ENCODE results near the gene GID8. TPM values are rescaled to one million over a fixed set of nuclear protein-coding genes. Genes with fewer than 3 reads are reported as not detected.

Gene GID8
- polyA plus RNA-seq, 1 donor from 2014 or later, result 54.8 TPM

GRCh38 chr20:62952968-62953838 lies 15.3 kb downstream of the GID8 start:
- Histone ChIP-seq H3K36me3 (ENCODE audit: insufficient read depth, low read length) (peaks cover 10% of the 10 kb centered on the region), H3K9ac (ENCODE audit: low read length) (no peak overlapping the region), H4K20me1 (ENCODE audit: insufficient read depth) (no peaks in the 10 kb centered on the region), H3K9me3 (ENCODE audit: low read length) (no peaks in the 10 kb centered on the region), H2AFZ (ENCODE audit: low read depth, low read length) (no peak overlapping the region), H3K4me3 (ENCODE audit: low read length) (no peak overlapping the region), H3K9me2 (ENCODE audit: insufficient read depth, low read length) (no peaks in the 10 kb centered on the region), H3K27ac (ENCODE audit: low read length) (no peak overlapping the region), H3K27me3 (ENCODE audit: insufficient read depth, low read depth, low read length) (no peaks in the 10 kb centered on the region), H3F3A (ENCODE audit: insufficient read depth, low read length, poor library complexity, severe bottlenecking) (no peaks in the 10 kb centered on the region), H3K79me2 (replicated peaks; ENCODE audit: insufficient read depth, low read length) (no peaks in the 10 kb centered on the region), H3K4me2 (ENCODE audit: low read length) (no peak overlapping the region)
- TF ChIP-seq MXI1 (conservative IDR thresholded peaks at IDR 0.05; ENCODE audit: poor library complexity, severe bottlenecking), result no peak
- no peak for TF ChIP-seq CTCF (IDR thresholded peaks at IDR 0.05; ENCODE audit: poor library complexity, severe bottlenecking)
- TF ChIP-seq EP300 (conservative IDR thresholded peaks at IDR 0.05; ENCODE audit: poor library complexity, severe bottlenecking), result no peak
- no peak for TF ChIP-seq POLR2AphosphoS5 (IDR thresholded peaks at IDR 0.05)
- TF ChIP-seq TAF1 (IDR thresholded peaks at IDR 0.05; ENCODE audit: low read depth), result no peak
- TF ChIP-seq RAD21 (conservative IDR thresholded peaks at IDR 0.05), result no peak
- no peak for TF ChIP-seq REST (IDR thresholded peaks at IDR 0.05; ENCODE audit: borderline replicate concordance)
- TF ChIP-seq SMC3 (conservative IDR thresholded peaks at IDR 0.05; ENCODE audit: poor library complexity), result no peak
- TF ChIP-seq EZH2 (IDR thresholded peaks at IDR 0.05; ENCODE audit: borderline replicate concordance, insufficient read depth, low read length, poor library complexity, severe bottlenecking), result no peak

GRCh38 chr20:62953839-62954703 lies 16.1 kb downstream of the GID8 start:
- Histone ChIP-seq H2AFZ (ENCODE audit: low read depth, low read length) (no peak overlapping the region), H3F3A (ENCODE audit: insufficient read depth, low read length, poor library complexity, severe bottlenecking) (no peaks in the 10 kb centered on the region), H3K4me2 (ENCODE audit: low read length) (no peak overlapping the region), H3K9me2 (ENCODE audit: insufficient read depth, low read length) (no peaks in the 10 kb centered on the region), H3K36me3 (ENCODE audit: insufficient read depth, low read length) (peaks cover 4% of the 10 kb centered on the region), H3K4me3 (ENCODE audit: low read length) (no peak overlapping the region), H3K27ac (ENCODE audit: low read length) (no peak overlapping the region), H3K9ac (ENCODE audit: low read length) (no peak overlapping the region), H3K79me2 (replicated peaks; ENCODE audit: insufficient read depth, low read length) (no peaks in the 10 kb centered on the region), H3K9me3 (ENCODE audit: low read length) (no peaks in the 10 kb centered on the region), H3K27me3 (ENCODE audit: insufficient read depth, low read depth, low read length) (no peaks in the 10 kb centered on the region), H4K20me1 (ENCODE audit: insufficient read depth) (no peaks in the 10 kb centered on the region)
- TF ChIP-seq EP300 (conservative IDR thresholded peaks at IDR 0.05; ENCODE audit: poor library complexity, severe bottlenecking), result no peak
- no peak for TF ChIP-seq TAF1 (IDR thresholded peaks at IDR 0.05; ENCODE audit: low read depth)
- TF ChIP-seq POLR2AphosphoS5 (IDR thresholded peaks at IDR 0.05), result no peak
- no peak for TF ChIP-seq CTCF (IDR thresholded peaks at IDR 0.05; ENCODE audit: poor library complexity, severe bottlenecking)
- no peak for TF ChIP-seq SMC3 (conservative IDR thresholded peaks at IDR 0.05; ENCODE audit: poor library complexity)
- TF ChIP-seq REST (IDR thresholded peaks at IDR 0.05; ENCODE audit: borderline replicate concordance), result no peak
- TF ChIP-seq RAD21 (conservative IDR thresholded peaks at IDR 0.05), result no peak
- no peak for TF ChIP-seq EZH2 (IDR thresholded peaks at IDR 0.05; ENCODE audit: borderline replicate concordance, insufficient read depth, low read length, poor library complexity, severe bottlenecking)
- no peak for TF ChIP-seq MXI1 (conservative IDR thresholded peaks at IDR 0.05; ENCODE audit: poor library complexity, severe bottlenecking)
